Activated naive CD8-positive, alpha-beta T cell (primary cell): ENCODE measurements around the gene PCDHGA8.
"Not testable (repeated sequence)": the region's sequence is repeated elsewhere in the genome, so short reads cannot be mapped to it uniquely, and the experiment has no call there.

Experiments
- H3K27ac Mint-ChIP-seq: one replicate; pipeline ENCODE4 v1.8.0; 2021; ENCODE audit warnings: mixed read lengths
- H3K27me3 Mint-ChIP-seq: one replicate; pipeline ENCODE4 v1.8.0; 2021; ENCODE audit warnings: mixed read lengths
- H3K36me3 Mint-ChIP-seq: one replicate; pipeline ENCODE4 v1.8.0; 2021; ENCODE audit warnings: mixed read lengths
- H3K4me1 Mint-ChIP-seq: one replicate; pipeline ENCODE4 v1.8.0; 2021; ENCODE audit warnings: low read depth, mixed read lengths
- H3K4me3 Mint-ChIP-seq: one replicate; pipeline ENCODE4 v1.8.0; 2021; ENCODE audit warnings: mild to moderate bottlenecking, mixed read lengths
- H3K9me3 Mint-ChIP-seq: one replicate; pipeline ENCODE4 v1.8.0; 2021; ENCODE audit warnings: low read depth, mixed read lengths

PCDHGA8 gene

GRCh38 chr5:141431286-141431685 is 38.9 kb downstream of the PCDHGA8 start:
- Mint-ChIP-seq H3K9me3 (peaks cover 4% of the 10 kb centered on the region), H3K36me3 (peaks cover 16% of the 10 kb centered on the region), H3K27me3 (peaks cover 41% of the 10 kb centered on the region), H3K4me3 (peak overlapping the region; percentile 82), H3K4me1 (peaks cover 10% of the 10 kb centered on the region), H3K27ac (no peak overlapping the region)

- not testable (repeated sequence) for H3K4me1 Mint-ChIP-seq, H3K27ac Mint-ChIP-seq, H3K9me3 Mint-ChIP-seq
- peaks cover 16% of the 10 kb centered on the region for H3K36me3 Mint-ChIP-seq
- peak overlapping the region; percentile 41 for H3K4me3 Mint-ChIP-seq
- H3K27me3 Mint-ChIP-seq, result peaks cover 40% of the 10 kb centered on the region
These were observed 39.9 kb downstream of the PCDHGA8 start for GRCh38 chr5:141432308-141432707.

- H3K36me3 Mint-ChIP-seq, result peaks cover 16% of the 10 kb centered on the region
- not testable (repeated sequence) for H3K9me3 Mint-ChIP-seq, H3K27ac Mint-ChIP-seq, H3K4me1 Mint-ChIP-seq, H3K4me3 Mint-ChIP-seq
- H3K27me3 Mint-ChIP-seq, result peaks cover 40% of the 10 kb centered on the region
These were observed 40.3 kb downstream of the PCDHGA8 start for GRCh38 chr5:141432726-141433125.

- peaks cover 38% of the 10 kb centered on the region for H3K27me3 Mint-ChIP-seq
- peaks cover 4% of the 10 kb centered on the region for H3K9me3 Mint-ChIP-seq
- peaks cover 13% of the 10 kb centered on the region for H3K36me3 Mint-ChIP-seq
- H3K27ac Mint-ChIP-seq, result no peak overlapping the region
- peaks cover 10% of the 10 kb centered on the region for H3K4me1 Mint-ChIP-seq
- no peak overlapping the region for H3K4me3 Mint-ChIP-seq
These were observed 41.6 kb downstream of the PCDHGA8 start for GRCh38 chr5:141434006-141434405.

GRCh38 chr5:141437221-141437620 is 44.8 kb downstream of the PCDHGA8 start:
- Mint-ChIP-seq H3K27me3 (peaks cover 25% of the 10 kb centered on the region), H3K27ac (no peak overlapping the region), H3K4me3 (no peak overlapping the region), H3K4me1 (no peaks in the 10 kb centered on the region), H3K36me3 (peaks cover 4% of the 10 kb centered on the region), H3K9me3 (peaks cover 2% of the 10 kb centered on the region)

GRCh38 chr5:141439411-141440141 is 47.1 kb downstream of the PCDHGA8 start:
- Mint-ChIP-seq H3K9me3 (peaks cover 4% of the 10 kb centered on the region), H3K27me3 (peaks cover 20% of the 10 kb centered on the region), H3K27ac (no peak overlapping the region), H3K36me3 (peaks cover 2% of the 10 kb centered on the region), H3K4me3 (no peak overlapping the region), H3K4me1 (no peaks in the 10 kb centered on the region)

- H3K4me1 Mint-ChIP-seq, result no peaks in the 10 kb centered on the region
- H3K9me3 Mint-ChIP-seq, result peaks cover 4% of the 10 kb centered on the region
- peaks cover 2% of the 10 kb centered on the region for H3K36me3 Mint-ChIP-seq
- no peak overlapping the region for H3K4me3 Mint-ChIP-seq
- peaks cover 19% of the 10 kb centered on the region for H3K27me3 Mint-ChIP-seq
- H3K27ac Mint-ChIP-seq, result no peak overlapping the region
These were observed 47.9 kb downstream of the PCDHGA8 start for GRCh38 chr5:141440341-141440740.

GRCh38 chr5:141441571-141442170 is 49.2 kb downstream of the PCDHGA8 start:
- Mint-ChIP-seq H3K4me3 (no peak overlapping the region), H3K36me3 (peaks cover 2% of the 10 kb centered on the region), H3K9me3 (peaks cover 4% of the 10 kb centered on the region), H3K4me1 (no peaks in the 10 kb centered on the region), H3K27me3 (peaks cover 19% of the 10 kb centered on the region), H3K27ac (no peak overlapping the region)
